HG02763 (cell line): Measurements from ENCODE around the gene CRELD1.
"Not testable (repeated sequence)": the region's sequence is repeated elsewhere in the genome, so short reads cannot be mapped to it uniquely, and the experiment has no call there.

Experiments
- ATAC-seq: cut with Tn5 transposase; IDR thresholded peaks from one replicate; pipeline ENCODE4 v1.9.1; 2021; ENCODE audit warnings: mild to moderate bottlenecking, moderate library complexity; ENCODE audit not compliant: unreplicated experiment

The CRELD1 gene

GRCh38 chr3:9933561-9934234, at the start of gene CRELD1:
CRELD1 (plus strand) TSS chr3:9933834; CDS start chr3:9934439, 605 bp downstream.
- ATAC-seq, result peak; percentile 84

GRCh38 chr3:9884555-9885165, 49.0 kb upstream of the CRELD1 start:
- ATAC-seq, result no peak

GRCh38 chr3:9886328-9886727, 47.3 kb upstream of the CRELD1 start:
- no peak for ATAC-seq

GRCh38 chr3:9887480-9887879, 46.2 kb upstream of the CRELD1 start:
- ATAC-seq, result no peak

- no peak for ATAC-seq
These were observed 45.1 kb upstream of the CRELD1 start for GRCh38 chr3:9888540-9888939.

GRCh38 chr3:9889405-9889804, 44.2 kb upstream of the CRELD1 start:
- ATAC-seq, result no peak

GRCh38 chr3:9890249-9891071, 43.2 kb upstream of the CRELD1 start, which contains the start of gene JAGN1:
JAGN1 (plus strand) TSS chr3:9890610; CDS start chr3:9890723, 113 bp downstream.
- ATAC-seq, result peak; percentile 79

GRCh38 chr3:9891072-9891622, 42.5 kb upstream of the CRELD1 start:
- no peak for ATAC-seq

GRCh38 chr3:9893739-9894138, 39.9 kb upstream of the CRELD1 start:
- no peak for ATAC-seq

- not testable (repeated sequence) for ATAC-seq
These were observed 37.9 kb upstream of the CRELD1 start for GRCh38 chr3:9895715-9896114.

- ATAC-seq, result not testable (repeated sequence)
These were observed 36.8 kb upstream of the CRELD1 start for GRCh38 chr3:9896755-9897407.

GRCh38 chr3:9897408-9898372, 35.9 kb upstream of the CRELD1 start:
- ATAC-seq, result peak; percentile 62

GRCh38 chr3:9898467-9899241, 35.0 kb upstream of the CRELD1 start:
- no peak for ATAC-seq

GRCh38 chr3:9899289-9899791, 34.3 kb upstream of the CRELD1 start:
- no peak for ATAC-seq

GRCh38 chr3:9900965-9901415, 32.6 kb upstream of the CRELD1 start:
- not testable (repeated sequence) for ATAC-seq

GRCh38 chr3:9901967-9902366, 31.7 kb upstream of the CRELD1 start:
- no peak for ATAC-seq

- ATAC-seq, result no peak
These were observed 31.0 kb upstream of the CRELD1 start, which contains the start of gene IL17RE for GRCh38 chr3:9902372-9903237. IL17RE (plus strand) TSS chr3:9902848; CDS start chr3:9902933, 85 bp downstream.

GRCh38 chr3:9903238-9903624, 30.4 kb upstream of the CRELD1 start:
- ATAC-seq, result no peak
